DMS53 treated with DMSO at 0.1 percent for 48 hours (cell line): Measurements from ENCODE around the gene MMP15.

Source experiments
- DNase-seq: peaks from one replicate; lab custom pipeline; 2025; ENCODE audit not compliant: unreplicated experiment; lab: John Stamatoyannopoulos, UW

The MMP15 gene

DNA sequence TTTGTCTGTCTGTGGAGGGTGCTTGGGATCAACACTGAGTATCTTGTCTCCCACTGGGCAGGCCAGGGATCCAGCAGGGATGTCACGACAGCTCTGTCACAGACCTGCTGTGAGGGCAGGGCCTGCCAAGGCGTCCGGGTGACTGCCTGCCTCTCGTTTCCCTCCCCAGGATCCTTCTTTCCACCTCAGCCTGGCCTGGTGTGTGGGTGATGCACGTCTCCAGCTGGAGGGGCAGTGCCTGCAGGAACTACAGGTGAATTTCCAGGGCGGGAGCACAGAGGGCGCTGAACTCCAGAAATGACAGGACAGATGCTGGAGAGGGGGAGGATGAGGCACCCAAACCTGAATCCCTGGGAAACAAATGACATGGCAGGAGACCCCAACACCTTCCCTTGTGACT, 6.8 kb upstream of the MMP15 start:
- no peak for DNase-seq

DNA sequence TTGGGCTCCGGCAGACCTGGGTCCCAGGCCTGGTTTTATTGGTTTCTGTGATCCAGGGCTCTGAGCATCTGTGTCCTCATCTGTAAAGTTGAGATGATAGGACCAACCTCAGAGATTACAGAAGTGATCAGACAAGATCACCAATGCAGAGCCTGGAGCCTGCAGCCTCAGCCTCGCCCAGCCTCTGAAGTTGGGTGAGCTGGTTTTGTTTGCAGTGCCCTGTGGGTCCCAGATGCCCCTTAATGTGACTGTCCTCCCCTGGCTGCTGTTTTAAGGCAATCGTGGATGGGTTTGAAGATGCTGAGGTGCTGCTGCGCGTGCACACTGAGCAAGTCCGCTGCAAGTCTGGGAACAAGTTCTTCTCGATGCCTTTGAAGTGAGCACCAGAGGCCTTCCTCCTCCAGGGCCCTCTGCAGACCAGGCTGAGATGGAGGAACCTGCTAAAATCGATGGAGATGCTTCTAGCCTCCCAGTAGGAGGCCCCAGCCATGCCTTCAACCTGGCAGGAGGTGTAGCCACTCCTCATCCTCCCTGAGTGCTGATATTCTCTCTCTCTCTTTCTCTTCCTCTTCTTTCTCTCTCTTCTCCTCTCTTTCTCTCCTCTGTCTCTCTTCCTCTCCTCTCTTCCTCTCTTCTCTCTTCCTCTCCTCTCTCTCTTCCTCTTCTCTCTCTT, 5.6 kb upstream of the MMP15 start:
- DNase-seq: no peak

GRCh38 chr16:58020628-58021521, 4.7 kb upstream of the MMP15 start:
- no peak for DNase-seq

DNA sequence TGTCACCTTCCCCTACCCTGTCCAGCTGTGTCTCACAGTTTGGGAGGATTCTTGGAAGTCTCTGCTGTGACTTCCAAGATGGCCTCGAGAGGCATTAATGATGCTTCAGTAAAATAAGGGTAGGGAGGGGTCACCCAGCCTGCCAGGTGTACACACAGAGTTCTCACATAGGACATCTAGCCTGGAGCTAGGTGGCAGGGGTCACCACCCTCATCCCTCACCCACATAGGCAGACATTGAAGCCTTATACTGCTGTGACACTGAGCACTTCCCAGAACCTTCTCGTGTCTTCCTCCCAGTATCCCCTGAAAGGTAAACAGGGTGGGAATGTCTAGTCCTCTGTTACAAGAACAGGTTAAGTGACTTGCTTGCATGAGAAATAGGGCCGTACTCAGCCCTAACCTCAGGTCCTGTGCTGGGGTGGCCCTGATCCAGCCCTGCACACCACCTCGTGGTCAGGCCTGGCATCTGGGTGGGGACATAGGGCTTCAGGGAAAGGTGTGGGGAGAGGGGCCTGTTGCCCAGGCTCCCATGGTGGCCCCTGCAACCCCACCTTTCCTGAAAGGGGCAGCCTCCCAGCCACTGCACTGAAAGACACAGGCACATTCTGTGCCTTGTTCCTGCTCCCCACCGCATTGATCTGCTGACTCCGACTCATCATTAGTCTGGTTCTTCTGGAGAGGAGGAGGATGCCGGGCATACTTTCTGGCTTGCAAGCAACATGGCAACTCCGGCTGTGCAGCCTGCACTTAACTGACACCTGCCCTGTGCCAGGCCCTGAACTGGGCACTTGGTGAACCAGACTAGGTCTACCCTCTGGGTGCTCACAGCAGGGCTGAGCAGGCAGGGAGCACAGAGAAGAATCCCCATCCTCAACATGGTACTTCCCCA, 3.6 kb upstream of the MMP15 start:
- DNase-seq: no peak

- DNase-seq: peak; percentile 5
Observed at GRCh38 chr16:58022601-58023371, 2.8 kb upstream of the MMP15 start.

- peak; percentile 44 for DNase-seq
Observed at GRCh38 chr16:58024486-58025350, 836 bp upstream of the MMP15 start.

GRCh38 chr16:58026139-58026704, 668 bp downstream of the MMP15 start:
- no peak for DNase-seq

DNA sequence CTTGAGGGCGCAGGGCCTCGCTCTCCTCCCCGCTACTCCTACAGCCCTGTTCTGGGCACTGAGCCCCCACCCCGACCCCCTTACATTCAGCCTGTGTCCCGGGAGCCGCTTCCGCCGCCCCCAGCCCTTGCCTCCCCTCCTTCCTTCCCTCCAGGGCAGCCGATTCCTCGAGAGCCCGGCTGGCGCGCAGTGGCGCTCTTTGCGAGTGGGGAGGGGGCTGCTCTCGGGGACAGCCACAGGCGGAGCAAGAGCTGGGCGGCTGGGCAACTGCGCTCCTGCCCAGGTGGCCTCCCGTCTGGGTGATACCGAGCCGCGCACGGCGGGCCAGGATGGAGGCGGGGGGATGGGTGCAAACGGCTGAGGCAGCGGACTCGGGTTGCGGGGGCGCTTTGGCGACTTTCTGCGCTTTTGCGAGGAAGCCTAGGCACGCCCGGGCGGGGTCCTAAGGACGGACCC, 1.2 kb downstream of the MMP15 start:
- DNase-seq: no peak

DNA sequence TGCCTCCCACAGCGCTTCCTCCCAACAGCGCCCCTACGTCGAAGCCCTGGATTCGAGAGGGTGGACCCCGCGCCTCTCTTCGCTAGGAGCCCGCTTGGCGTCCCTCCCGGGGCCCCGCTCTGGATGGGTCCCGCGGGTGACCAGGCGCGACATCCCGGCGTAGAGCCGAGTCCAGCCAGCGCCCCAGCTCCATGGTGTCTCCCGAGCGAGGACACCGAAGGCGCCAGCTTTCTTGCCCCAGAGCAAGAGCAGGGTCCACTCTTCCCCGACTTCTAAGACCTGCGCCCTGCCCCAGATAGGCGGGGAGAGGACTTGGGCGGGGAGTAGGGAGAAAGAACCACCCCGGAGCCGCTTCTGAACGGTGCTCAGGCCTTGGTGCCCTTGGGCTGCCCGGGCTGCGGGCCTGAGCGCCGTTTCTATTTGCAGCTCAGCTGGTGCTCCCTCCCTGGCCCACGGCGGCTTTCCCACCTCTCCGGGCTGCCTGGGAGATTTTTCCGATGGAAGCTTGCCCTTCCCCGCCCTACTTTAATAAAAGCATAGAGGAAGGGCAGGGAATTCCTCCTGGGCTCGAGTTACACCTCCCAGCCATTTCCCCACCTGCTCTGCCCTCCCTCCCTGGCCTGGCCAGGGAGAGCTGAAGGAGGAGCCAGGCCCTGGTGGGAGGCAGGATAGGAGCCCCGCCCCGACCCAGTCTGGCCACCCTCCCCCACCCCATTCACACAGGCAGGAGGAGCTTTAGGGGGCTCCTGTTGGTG, 1.8 kb downstream of the MMP15 start:
- peak; percentile 21 for DNase-seq

- no peak for DNase-seq
Observed at GRCh38 chr16:58027916-58028455, 2.4 kb downstream of the MMP15 start.

DNA sequence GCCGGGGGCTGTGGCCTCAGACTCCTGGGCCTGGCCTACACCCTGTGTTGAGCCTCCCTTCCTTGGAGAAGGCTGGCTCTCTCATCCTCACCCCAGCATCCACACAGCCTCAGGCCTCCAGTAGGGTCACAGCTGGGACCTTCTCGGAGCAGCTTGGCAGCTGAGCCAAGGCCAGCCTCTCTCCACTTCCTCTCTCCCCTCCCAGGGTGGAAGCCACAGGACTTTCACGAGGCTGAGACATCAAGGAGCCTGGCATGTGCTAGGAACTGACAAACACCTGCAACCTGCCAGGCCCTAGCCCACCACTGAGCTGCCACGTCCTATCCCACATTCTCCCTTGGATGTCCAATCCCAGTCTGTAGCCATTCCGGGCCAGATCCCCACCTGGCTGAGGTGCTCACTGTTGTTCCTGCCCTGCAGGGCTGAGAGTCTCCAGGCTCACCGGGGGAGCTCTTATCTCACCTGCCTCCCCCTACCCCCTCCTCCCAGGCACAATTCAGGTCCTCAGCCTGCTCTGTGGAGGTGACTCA, 3.1 kb downstream of the MMP15 start:
- no peak for DNase-seq

DNA sequence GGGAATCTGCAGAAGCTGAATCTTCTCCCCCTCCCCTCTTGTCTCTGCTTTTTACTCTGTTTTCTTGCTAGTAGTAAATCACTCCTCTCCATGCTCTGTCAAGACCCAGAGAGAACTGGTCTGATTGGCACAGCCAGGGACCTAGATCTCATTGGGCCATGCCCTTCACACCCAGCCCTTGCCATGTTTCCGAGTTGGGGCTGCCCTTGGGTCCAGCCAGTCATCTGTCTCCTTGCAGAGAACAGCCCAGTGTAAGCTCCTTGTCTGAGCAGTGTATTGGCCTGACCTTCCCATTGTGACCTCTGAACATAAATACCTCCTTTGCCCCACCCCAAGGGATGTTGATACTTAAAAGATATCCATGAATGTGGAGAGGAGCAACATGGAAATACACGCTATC, 3.9 kb downstream of the MMP15 start:
- DNase-seq: no peak

DNA sequence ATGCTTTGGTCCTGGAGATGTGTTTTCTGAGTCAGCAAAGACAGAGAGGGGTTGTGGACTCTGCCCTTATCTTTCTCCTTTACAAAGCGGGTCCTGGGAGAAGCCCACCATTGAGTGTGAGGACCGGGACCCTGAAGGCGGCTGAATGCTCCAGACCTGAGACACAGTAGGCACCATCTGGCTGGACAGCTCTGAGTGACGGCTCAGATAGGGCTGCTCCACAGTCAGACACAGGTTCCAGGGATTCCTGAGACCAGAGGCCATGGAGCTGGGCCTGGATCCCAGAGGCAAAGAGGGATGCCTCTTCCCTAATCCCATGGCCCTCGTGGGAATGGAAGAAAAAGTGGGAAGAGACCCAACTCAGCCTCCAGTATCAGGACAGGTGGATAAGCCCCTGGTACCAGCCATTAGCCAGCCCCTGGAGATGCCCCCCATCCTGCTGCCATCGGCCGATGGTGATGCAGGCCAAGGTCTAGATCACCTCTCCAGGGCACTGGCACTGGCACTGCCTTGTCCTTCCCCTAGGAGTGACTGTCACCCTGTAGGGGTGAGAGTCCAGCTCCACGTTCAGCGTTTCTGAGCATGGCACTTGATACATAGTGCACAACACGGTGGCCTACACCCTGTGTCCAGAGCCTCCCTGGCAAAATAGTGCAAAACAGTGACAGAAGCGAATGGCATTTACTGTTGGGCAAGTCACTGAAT, 4.7 kb downstream of the MMP15 start:
- no peak for DNase-seq

- no peak for DNase-seq
Observed at GRCh38 chr16:58031016-58031800, 5.7 kb downstream of the MMP15 start.

- DNase-seq: no peak
Observed at GRCh38 chr16:58032710-58033293, 7.2 kb downstream of the MMP15 start.

DNA sequence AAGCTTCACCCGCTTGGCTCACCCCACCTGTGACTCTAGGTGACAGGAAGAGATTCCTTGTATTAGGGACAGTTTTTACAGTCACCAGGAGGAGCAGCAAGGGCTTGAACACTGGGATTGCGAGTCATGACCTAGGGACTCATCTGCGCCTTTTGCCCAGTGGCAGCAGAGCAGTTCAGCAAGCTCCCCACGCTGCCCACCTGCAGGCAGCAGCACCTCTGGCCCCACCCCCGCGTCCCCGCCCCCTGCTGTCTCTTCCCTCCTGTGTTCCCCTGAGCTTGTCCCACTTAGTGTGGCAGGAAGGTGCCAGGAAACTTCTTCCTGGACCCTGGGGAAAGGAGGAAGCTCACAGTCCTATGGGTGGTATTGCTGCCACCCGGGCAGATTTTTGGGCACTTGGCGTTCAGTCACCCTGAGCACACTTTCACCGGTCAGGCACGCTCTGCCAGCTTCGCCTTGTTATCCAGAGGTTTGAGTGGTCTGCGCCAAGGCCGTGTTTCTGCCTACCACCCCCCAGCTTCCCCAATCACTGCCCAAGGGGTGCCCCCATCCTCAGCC, 8.7 kb downstream of the MMP15 start:
- no peak for DNase-seq
